Breast epithelium (tissue), 3 donors: ENCODE results near the gene NAV2.

ENCODE experiments used
- POLR2A ChIP-seq: fragments of 450-650 bp; IDR thresholded peaks from one replicate; pipeline ENCODE4 v1.6.1; 2016; ENCODE audit warnings: antibody characterized with exemption, mild to moderate bottlenecking, moderate library complexity
- POLR2AphosphoS5 ChIP-seq, 3 donors: sonication (generic); formaldehyde crosslinking; IDR thresholded peaks; one replicate each; pipeline ENCODE4 v1.6.1; 2017; ENCODE audit warnings: antibody characterized with exemption in 3 of 3
- TF ChIP-seq, protein P1 (sequence below), 3 donors: fragments of 450-650 bp; IDR thresholded peaks; one replicate each; pipeline ENCODE4 v1.5.1; 2016 to 2017; ENCODE audit warnings: antibody characterized with exemption in 3 of 3, mild to moderate bottlenecking in 3 of 3, moderate library complexity in 3 of 3

DNA sequence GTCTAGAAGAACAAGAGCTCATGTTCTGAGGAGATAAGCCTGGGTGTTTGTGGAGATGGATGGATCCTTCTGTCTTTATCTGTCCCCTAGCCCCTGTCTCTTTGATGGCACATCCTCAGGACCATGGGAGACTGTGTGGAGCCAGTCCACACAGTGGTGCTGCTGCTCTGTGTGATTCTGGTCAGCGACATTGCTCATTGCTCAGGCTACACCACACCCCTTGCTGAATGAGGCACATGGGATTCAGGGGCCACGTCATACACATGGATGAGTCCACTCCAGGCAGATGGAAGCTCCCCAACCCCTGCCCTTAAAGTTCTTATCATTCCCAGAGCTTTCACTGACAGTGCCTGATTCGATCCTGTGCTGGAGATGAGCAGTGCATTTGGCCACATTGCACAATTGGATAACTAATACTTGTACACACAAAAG, 222.2 kb downstream of the NAV2 start:
- TF ChIP-seq POLR2A (no peak), POLR2AphosphoS5 (IDR thresholded peaks at IDR 0.05) (no peak)
- TF ChIP-seq, protein P1, sequence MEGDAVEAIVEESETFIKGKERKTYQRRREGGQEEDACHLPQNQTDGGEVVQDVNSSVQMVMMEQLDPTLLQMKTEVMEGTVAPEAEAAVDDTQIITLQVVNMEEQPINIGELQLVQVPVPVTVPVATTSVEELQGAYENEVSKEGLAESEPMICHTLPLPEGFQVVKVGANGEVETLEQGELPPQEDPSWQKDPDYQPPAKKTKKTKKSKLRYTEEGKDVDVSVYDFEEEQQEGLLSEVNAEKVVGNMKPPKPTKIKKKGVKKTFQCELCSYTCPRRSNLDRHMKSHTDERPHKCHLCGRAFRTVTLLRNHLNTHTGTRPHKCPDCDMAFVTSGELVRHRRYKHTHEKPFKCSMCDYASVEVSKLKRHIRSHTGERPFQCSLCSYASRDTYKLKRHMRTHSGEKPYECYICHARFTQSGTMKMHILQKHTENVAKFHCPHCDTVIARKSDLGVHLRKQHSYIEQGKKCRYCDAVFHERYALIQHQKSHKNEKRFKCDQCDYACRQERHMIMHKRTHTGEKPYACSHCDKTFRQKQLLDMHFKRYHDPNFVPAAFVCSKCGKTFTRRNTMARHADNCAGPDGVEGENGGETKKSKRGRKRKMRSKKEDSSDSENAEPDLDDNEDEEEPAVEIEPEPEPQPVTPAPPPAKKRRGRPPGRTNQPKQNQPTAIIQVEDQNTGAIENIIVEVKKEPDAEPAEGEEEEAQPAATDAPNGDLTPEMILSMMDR (IDR thresholded peaks at IDR 0.05), result no peak
